Measurements from ENCODE around the gene LPCAT3. TPM values are rescaled to one million over a fixed set of nuclear protein-coding genes. Genes with fewer than 3 reads are reported as not detected.

Gene LPCAT3
- total and polyA plus RNA-seq, 8 donors = 22.4 to 36.5 (median 32.0) TPM

DNA sequence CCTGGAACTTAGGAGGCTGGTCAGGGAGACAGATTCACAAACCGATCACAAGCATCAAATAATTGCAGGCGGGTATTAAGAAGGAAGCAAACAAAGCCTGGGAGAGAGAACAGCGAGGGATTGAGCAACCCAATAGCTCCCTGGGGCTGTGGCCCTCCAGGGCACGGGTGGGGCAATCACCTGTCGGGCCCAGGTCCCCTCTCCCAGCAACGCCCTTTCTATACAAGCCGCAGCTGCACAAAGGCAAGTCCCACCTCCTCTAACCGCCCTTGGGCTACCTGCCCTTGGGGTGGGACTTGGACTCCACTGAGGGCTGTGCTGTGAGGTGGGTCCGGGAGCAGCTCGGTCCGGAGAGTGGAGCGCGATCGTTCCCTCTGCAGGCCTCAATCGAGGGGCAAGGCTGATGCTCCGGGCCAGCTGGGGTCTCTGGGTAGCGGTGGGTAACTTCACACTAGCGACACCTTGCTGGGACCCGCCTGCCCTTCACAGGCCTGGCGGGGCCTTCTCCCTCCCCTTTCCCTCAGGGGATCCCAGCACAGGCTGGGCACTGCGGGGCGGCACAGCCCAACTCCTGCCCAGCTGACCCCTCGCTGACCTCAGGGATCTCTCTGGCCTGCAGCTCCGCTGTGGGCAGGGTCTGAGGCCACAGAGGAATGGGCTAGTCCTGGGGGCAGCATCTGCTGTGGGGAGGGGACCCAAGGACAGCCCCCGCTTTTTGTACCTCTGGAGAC is 55.8 kb downstream of the LPCAT3 start:
- Histone ChIP-seq H3K4me1 (peaks cover 25 to 44% (median 27%) of the 10 kb centered on the region in 3 donors), H3K27me3 (no peaks in the 10 kb centered on the region), H3K36me3 (peaks cover 0 to 4% (median 0%) of the 10 kb centered on the region in 3 donors), H3K4me3 (peak overlapping the region; percentile 61 to 79 (median 66)), H3K27ac (peak overlapping the region; percentile 88 to 97 (median 94)), H3K9me3 (no peaks in the 10 kb centered on the region)
- WGBS, 2 donors = 11 to 20% methylated on average over 23 to 25 of the region's 25 CpGs
- intact Hi-C loops (cut with DNase I) = no loop called here
- FAIRE-seq (no peak), DNase-seq (peak in 5 of 6 donors; percentile 84 to 91 (median 86)), ATAC-seq (peak; percentile 46 to 64 (median 58))
- TF ChIP-seq, protein P1, sequence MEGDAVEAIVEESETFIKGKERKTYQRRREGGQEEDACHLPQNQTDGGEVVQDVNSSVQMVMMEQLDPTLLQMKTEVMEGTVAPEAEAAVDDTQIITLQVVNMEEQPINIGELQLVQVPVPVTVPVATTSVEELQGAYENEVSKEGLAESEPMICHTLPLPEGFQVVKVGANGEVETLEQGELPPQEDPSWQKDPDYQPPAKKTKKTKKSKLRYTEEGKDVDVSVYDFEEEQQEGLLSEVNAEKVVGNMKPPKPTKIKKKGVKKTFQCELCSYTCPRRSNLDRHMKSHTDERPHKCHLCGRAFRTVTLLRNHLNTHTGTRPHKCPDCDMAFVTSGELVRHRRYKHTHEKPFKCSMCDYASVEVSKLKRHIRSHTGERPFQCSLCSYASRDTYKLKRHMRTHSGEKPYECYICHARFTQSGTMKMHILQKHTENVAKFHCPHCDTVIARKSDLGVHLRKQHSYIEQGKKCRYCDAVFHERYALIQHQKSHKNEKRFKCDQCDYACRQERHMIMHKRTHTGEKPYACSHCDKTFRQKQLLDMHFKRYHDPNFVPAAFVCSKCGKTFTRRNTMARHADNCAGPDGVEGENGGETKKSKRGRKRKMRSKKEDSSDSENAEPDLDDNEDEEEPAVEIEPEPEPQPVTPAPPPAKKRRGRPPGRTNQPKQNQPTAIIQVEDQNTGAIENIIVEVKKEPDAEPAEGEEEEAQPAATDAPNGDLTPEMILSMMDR (IDR thresholded peaks at IDR 0.05) = no peak

DNA sequence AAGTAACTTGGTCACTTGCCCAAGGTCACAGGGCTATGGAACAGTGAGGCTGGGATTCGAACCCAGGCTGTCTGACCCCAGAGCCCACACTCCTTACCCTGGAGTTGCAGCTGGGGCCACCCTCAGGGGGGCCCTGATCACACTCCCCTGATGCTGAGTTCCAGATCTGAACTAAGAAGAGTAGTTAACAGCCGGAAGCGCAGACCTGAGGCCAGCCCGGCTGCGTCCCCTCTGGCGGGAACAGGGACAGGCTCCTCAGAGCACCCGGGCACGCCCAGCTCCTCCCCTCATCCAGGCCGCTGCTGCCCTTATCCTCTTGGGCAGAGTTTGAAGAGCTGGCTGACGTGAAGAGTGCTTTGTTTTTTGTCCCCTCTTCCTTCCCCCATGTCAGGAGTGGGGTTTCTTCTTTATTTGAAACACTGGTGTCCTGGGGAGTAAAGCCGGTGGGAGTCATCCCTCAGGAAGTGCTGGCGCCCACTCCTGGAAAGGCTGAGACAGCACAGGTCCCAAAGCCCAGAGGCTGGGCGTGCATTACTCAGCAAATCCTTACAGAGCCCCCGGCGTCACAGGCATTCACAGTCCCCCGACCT is 56.5 kb downstream of the LPCAT3 start:
- Histone ChIP-seq H3K27me3 (no peaks in the 10 kb centered on the region), H3K36me3 (no peaks in the 10 kb centered on the region), H3K4me1 (peaks cover 20 to 44% (median 27%) of the 10 kb centered on the region in 3 donors), H3K4me3 (peak overlapping the region in 3 of 4 donors; percentile 64 to 79 (median 69)), H3K27ac (peak overlapping the region; percentile 88 to 97 (median 94)), H3K9me3 (no peaks in the 10 kb centered on the region)
- TF ChIP-seq, protein P1 (IDR thresholded peaks at IDR 0.05) = peak; percentile 16 to 38 (median 16)
- DNase-seq (peak; percentile 65 to 87 (median 74)), ATAC-seq (peak; percentile 27 to 57 (median 46)), FAIRE-seq (no peak)
- 0 to 2% methylated on average over 16 of the region's 16 CpGs for WGBS, 2 donors
- intact Hi-C loops (cut with DNase I) = no loop called here

DNA sequence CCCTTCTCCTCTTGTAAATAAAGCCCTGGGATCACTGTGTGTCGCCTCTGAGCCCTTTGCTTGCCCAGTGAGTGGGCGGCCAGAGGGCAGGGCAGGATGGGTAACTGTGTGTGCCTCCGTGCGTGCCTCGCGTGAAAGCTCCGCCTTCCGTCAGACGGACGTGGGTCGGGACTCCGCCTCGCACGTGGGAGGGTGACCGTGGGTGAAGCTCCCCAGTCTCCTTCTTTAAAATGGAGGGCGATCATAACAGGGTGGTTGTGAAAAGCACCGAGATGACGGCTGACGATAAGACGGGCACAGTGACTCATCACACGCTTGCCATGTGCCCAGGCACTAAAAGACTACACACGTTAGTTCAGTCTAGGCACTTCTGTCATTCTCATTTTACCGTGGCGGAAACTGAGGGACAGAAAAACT is 57.0 kb downstream of the LPCAT3 start:
- DNase-seq = peak in 5 of 6 donors; percentile 62 to 87 (median 79)
- Histone ChIP-seq H3K27ac (peak overlapping the region; percentile 88 to 97 (median 94)), H3K9me3 (no peaks in the 10 kb centered on the region), H3K27me3 (no peaks in the 10 kb centered on the region), H3K4me3 (peak overlapping the region in 3 of 4 donors; percentile 64 to 79 (median 69)), H3K4me1 (peaks cover 15 to 39% (median 27%) of the 10 kb centered on the region in 3 donors), H3K36me3 (no peaks in the 10 kb centered on the region)
- ATAC-seq = peak; percentile 14 to 40 (median 20)
- WGBS, 2 donors = 22 to 23% methylated on average over 24 of the region's 24 CpGs
- no peak for FAIRE-seq
- TF ChIP-seq, protein P1 (IDR thresholded peaks at IDR 0.05) = no peak
- intact Hi-C loops (cut with DNase I) = no loop called here

DNA sequence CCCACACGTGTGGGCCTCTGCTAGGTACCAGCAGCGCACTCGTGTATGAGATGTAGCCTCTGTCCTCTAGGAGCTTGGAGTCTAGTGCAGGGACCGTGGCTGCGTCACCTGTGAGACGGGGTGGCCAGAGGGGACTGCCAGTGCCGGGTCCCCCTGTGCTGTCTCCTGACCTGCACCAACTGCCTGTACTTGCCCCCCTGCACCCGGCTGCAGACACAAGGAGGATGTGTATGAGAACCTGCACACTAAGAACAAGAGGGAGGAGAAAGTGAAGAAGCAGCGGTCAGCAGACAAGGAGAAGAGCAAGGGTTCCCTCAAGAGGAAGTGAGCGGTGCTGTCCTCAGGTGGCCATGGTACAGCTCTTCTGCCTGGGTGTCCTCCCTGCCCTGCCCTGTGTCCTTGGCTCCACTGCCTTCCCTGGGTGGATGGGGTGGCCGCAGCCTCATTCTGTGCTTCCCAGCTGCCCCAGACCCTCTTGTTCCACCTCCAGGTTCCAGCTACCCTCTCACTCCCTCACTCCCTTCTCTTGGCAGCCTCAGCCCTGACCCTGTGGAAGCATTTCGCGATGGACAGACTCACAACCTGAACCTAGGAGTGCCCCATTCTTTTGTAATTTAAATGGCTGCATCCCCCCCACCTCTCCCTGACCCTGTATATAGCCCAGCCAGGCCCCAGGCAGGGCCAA is 57.5 kb downstream of the LPCAT3 start:
- FAIRE-seq (no peak), DNase-seq (peak in 3 of 6 donors; percentile 33 to 72 (median 42)), ATAC-seq (no peak)
- Histone ChIP-seq H3K4me3 (peak overlapping the region in 2 of 4 donors; percentile 69 to 79), H3K27ac (peak overlapping the region; percentile 88 to 97 (median 94)), H3K36me3 (no peaks in the 10 kb centered on the region), H3K9me3 (no peaks in the 10 kb centered on the region), H3K4me1 (peaks cover 9 to 33% (median 21%) of the 10 kb centered on the region in 3 donors), H3K27me3 (no peaks in the 10 kb centered on the region)
- intact Hi-C loops (cut with DNase I) = no loop called here
- WGBS, 2 donors = 75 to 79% methylated on average over 13 of the region's 13 CpGs
- TF ChIP-seq, protein P1 (IDR thresholded peaks at IDR 0.05) = no peak
